DMS79 (cell line): ENCODE results near the gene IDH3G.
A peak's percentile ranks its signal among the peaks of the same experiment; 100 is the strongest.
"Not testable (repeated sequence)": the region's sequence is repeated elsewhere in the genome, so short reads cannot be mapped to it uniquely, and the experiment has no call there.

Experiments
- DNase-seq: peaks from one replicate; lab custom pipeline; 2025; lab: John Stamatoyannopoulos, UW

Gene IDH3G

DNA sequence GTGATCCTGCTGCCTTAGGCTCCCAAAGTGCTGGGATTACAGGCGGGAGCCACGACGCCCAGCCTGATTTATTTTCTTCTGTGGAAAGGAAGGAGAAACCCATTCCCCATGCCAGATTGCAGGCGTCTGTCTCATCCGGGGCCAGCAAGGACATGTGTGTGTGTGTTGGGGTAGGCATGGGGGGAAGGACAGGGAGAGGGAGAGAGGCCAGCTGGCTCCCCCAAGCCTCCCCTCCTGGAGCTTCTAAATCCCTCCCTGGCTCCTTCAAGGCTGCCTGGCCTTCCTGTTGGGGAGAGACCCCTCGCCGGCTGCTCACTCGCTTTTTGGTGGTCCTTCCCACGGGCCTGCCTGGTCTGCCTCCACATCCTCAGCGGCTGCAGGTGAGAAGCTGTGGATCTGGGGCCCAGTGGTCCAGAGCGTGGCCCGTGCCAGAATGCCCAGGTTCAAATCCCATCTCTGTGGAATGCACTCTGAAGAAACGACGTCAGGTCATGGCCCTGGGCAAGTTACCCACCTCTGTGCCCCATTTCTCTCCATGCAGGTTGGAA lies 31.5 kb downstream of the IDH3G start:
- DNase-seq, result no peak

DNA sequence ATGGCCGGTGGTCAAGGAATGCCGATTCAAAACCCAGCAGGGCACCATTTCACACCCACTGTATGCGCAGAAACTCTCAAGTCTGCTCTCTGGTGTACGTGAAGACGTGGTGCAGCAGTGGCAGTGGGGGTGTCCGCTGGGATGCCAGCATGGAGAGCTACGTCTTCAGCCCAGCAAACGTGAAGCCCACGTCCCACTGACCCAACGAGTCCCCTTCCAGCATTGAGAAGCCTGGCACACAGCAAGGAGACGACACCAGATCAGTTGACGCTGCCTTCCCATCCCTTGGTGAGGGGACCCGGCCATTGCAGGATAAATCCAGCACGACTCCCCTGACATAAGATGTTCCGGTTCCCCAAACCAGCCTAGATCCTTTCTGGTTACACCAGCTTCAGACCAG lies 32.3 kb downstream of the IDH3G start:
- no peak for DNase-seq

DNA sequence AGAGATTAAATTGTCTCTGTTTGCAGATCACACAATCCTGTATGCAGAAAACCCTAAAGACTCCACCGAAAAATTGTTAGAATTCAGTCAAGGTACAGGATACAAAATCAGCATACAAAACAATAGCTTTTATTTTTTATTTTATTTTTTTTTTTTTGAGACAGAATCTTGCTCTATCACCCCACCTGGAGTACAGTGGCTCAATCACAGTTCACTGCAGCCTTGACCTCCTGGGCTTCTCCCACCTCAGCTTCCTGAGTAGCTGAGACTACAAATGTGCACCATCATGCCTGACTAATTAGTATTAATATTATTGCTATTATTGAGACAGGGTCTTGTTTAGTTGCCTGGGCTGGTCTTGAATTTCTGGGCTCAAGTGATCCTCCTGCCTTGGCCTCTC lies 39.0 kb downstream of the IDH3G start:
- DNase-seq, result no peak

DNA sequence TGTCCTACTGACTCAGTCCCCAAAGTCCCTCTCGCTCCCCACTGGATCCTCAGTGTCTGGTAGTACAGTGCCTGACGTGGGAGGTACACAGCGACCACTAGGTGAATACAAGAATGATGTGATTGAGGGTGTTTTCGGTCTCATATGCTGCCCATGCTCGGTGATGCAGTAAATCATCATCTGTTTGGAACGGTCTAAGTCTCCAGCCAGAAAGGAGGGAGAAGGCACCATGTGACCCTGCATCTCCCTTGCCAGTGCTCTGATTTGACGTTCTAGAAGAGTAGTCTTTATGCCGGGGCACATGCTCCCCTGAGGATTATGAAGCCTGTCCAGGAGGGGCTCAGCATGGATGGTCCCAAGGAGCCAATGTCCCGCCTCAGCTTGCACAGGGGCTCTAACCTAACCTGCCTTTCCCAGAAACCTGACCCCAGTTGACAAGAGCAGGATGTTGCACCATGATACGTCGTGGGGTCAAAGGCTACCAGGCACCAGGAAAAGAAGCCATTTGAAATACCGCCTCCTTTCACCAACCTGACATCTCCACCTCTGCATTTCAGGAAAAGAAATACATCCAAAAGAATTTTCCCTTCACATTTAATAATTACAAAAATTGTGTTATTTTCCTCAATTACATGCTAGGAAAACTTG lies 43.9 kb downstream of the IDH3G start:
- no peak for DNase-seq

DNA sequence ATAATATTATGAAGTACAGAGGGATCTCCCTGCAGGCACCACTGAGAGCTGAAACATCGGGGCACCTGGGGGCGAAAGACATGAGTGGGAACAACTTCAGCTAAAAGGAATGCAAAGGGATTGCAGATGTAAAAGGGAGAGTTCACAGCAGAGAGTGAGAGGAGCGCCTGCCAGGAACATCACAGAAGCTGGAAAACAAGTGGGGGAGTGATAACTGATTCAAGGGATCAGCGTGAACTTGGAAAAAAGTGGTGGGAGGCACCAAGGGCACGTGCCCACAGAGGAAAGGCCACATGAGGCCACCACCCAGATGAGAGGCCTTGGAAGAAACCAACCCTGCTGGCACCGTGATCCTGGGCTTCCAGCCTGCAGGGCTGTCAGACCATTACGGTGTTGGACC lies 45.2 kb downstream of the IDH3G start:
- not testable (repeated sequence) for DNase-seq

DNA sequence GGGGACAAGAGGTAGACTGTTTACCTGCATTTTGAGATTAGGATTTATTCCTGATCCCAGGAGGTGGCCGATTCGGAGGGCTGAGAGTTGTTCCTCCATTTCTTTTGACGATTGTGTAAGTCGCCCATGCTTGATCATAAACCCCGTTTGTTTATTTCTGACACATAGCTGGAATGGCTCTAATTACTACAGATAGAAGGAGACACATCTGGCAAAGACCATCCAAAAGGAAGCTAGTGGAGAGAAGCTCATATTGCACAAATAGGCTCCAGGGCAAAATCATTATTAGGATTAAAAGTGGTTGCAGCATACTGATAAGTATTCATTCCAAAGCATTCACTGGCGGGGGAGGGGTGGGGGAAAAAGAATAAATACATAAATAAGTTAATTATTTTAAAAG lies 47.2 kb downstream of the IDH3G start:
- DNase-seq, result not testable (repeated sequence)

DNA sequence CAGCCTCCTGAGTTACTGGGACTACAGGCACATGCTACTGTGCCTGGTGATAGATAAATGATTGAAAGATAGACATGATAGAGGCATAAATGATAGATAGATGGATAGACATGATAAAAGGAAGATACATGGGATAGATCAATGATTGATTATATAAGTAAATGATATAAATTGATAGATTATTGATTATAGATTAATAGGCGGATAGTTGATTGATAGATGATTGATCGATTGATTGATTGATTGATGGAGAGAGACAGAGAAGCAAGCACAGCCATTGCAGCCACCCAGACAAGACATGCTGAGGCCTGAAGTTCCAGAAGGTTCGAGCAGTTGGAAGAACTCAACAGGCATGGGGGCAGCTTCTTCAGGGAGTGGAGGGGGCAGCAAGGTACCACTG lies 47.8 kb downstream of the IDH3G start:
- no peak for DNase-seq

DNA sequence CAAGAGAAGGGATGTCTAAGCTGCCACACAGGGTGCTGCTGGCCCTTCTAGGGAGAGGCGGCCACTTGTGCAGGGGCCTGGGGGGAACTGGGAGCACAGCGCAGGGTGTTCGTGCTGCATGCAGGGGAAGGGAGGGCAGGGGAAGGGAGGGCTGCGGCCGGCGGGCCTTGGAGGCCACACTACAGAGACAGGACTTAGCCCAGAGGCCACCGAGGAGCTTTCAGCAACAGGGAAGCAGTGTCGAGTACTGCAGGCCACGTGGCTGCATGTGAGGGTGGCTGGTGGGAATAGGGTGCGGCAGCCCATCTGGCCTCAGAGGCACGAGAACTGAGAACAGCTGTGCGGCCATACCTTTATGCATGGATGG lies 49.1 kb downstream of the IDH3G start:
- DNase-seq, result not testable (repeated sequence)

DNA sequence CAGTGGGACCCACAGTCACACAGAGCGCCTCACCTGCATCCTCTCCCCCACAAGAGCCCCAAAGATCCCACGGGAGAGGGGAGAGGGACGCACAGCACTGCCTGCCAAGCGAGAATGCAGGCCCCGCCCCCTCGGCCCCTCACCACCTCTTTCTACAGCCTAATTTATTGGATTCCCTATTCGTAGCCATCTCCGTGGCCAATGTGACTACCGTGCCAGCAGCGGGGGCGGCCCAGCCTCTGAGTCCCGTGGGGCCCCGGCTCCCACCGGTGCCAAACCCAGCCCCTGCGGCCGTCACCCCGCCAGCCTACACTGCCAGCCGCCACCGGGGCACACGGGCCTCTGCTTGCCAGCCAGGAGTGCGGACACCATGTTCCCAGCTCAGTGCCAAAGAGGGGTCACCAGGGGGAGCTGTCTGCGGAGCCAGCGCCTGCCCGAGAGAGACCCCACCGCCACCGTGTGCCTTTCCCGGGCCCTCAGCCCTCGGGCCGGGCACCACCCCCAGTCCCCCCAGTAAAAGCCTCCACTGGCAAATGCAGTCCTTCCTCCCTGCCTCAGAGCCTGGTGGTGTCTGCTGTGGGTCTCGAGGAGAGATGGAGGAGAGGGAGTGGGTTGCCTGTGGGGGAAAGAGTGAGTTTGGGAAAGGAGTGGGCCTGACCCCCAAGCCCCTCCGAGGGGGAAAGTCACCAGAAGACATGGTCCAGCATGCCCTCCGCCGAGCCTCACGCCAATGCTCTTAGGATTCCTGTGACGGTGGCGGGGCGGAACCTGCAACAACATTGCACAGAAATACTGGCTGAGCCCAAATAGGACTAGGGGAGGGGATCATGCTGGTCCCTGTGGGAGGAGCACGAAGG lies 49.7 kb downstream of the IDH3G start:
- no peak for DNase-seq

DNA sequence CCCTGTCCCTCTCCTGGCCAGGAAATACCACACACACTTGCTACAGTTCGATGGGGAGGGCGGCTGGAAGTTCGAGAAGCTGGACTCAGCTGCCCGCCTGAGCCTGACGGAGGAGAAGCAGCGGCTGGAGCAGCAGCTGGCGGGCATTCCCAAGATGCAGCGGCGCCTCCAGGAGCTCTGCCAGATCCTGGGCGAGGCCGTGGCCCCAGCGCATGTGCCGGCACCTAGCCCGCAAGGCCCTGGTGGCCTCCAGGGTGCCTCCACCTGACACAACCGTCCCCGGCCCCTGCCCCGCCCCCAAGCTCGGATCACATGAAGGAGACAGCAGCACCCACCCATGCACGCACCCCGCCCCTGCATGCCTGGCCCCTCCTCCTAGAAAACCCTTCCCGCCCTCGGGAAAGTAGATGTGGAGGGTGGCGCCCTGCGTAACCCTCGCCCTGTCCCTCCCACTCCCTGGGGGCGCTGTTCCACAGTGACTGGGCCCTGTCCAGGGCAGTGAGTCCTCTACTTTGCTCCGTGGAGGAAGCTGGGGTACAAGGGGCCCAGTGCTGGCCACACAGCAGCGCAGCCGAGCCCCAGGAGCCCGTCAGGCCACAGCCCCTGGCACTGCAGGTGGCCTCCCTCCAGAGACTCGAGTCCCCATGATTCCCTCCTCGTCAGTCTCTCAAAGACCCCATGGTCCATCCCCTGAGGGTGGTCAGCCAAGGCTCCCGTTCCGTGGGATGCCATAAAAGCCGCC lies 50.5 kb downstream of the IDH3G start:
- DNase-seq, result not testable (repeated sequence)

DNA sequence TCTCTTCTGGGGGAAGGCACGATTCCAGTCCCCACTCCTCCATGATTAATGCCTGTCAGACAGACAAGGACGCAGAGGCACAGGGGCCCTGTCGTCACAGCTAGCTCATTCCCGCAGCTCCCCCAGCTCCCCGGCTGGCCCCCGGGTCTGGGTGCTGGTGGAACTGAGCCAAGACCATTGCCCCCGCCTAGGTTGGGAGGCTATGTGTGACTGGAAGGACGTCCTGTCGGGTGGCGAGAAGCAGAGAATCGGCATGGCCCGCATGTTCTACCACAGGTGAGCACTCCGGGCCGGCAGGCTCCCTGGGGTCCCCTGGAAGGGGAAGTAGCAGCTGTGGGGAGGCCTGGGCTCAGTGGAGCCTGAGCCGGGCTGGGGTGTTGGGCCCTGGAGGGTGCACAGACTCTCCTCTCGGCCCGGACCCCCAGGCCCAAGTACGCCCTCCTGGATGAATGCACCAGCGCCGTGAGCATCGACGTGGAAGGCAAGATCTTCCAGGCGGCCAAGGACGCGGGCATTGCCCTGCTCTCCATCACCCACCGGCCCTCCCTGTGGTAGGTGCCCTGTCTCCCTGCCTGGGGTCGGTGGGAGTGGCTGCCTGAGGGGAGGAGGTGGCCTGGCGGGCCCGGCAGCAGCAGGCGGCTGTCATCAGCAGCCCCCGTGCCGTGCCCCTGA lies 51.2 kb downstream of the IDH3G start:
- not testable (repeated sequence) for DNase-seq

DNA sequence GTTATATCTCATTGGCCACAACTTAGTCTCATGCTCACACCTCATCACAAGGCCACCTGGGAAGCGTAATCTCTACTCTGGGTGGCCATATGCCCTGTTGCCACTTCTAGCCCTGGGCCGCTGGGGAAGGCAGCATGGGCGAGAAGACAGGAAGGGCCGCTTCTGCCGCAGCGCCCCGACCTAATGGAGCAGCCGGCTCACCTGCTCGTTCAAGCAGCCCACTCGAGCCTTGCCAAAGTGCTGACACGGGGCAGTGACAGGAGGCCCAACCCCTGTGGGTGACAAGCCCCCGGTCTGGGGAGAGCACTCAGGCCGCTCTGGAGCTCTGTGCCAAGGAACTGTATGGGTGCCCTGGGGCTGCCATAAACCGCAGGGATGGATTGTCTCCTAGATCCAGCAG lies 52.1 kb downstream of the IDH3G start:
- not testable (repeated sequence) for DNase-seq

DNA sequence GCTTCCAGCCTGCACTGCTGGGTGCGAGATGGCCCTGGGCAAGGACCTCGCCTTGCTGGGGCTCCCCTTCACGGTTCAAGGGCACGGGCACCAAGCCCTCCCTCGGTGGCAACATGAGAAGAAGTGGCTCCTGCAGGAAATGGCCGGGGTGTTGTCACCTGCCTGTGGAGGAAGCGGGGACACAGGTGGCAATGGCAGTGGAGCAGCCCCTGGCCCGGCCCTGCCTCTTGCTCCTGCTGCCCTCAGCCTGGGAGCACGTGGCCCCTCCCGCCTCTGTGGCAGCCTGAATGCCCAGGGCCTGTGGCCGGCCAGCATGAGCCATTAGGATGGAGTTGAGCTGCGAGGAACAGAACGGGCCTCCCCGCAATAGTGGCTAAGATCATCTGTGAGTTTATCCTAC lies 52.7 kb downstream of the IDH3G start:
- no peak for DNase-seq

DNA sequence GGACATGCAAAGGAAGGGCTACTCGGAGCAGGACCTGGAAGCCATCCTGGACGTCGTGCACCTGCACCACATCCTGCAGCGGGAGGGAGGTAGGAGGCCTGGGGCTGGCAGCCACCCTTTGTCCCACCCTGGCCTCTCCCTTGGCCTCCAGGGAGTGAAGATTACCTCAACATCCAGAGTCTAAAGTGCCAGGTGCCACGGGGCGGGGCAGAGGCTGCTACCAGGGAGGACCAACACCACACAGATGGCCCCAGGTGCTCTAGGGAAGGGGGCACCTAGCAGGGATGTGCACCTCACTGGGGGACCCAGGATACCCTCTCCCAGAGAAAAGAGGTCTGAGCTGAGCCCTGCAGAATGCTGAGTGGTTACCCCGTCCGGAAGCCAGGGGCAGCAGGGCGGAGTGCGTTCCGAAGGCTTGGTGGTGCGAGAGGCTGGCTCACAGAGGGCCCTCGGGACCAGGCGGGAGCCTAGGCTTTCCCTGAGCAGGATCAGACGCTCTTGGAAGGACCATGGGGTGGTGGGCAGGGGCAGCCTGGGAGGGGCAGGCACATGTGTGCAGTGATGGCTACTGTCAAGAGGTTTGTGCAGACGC lies 53.4 kb downstream of the IDH3G start:
- no peak for DNase-seq

DNA sequence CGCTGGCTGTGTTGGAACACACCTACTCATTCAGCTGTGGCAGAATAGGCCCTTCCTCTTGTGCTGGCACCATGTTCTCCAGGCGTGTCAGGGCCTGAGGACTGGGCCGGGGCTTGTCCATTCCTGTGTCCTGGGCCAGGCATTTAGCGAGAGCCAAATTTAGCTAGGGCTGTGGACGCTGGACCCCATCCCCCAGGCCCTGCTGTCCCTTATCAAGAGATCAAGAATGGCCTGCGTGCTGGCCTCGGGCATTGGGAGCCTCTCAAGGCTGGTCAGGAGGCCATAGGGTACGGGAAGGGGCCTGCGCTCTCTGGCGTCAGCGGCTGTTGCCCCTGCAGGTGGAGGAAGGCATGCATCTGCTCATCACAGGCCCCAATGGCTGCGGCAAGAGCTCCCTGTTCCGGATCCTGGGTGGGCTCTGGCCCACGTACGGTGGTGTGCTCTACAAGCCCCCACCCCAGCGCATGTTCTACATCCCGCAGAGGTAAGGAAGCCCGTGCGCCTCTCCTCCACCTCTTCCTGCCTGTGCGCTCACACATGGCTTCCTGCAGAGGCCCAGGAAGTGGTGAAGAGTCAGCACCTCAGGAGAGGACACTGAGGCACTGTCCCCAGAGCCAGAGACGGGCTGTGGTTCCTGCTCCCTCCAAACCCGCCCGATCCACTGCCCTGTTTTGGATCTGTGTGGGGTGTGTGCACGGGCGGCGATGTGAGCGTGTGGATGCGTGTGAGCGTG lies 54.3 kb downstream of the IDH3G start:
- no peak for DNase-seq

DNA sequence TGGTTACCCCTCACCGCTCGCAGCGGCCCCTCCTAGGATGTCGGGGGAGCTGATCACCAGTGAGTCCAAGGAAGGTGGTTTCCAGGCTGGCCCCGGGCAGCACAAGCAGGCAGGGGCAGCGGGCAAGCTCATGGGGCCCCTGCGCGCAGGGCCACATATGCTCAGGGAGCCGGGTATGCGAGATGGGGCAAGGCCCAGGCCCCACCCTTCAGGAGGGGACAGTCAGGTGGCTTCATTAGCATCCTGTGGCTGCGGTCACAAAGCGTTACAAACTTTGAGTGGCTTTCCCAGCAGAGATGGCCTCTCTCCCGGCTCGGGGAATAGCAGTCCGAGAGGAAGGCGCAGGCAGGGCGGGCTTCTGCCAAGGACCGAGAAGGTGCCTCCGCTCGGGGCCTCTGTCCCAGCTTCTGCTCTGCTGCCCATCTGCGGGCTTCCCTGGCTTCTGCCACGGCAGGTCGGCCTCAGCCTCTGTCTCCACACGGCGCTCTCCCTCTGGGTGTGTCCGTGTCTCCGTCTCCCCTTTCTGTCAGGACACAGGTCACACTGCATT lies 56.0 kb downstream of the IDH3G start:
- no peak for DNase-seq

DNA sequence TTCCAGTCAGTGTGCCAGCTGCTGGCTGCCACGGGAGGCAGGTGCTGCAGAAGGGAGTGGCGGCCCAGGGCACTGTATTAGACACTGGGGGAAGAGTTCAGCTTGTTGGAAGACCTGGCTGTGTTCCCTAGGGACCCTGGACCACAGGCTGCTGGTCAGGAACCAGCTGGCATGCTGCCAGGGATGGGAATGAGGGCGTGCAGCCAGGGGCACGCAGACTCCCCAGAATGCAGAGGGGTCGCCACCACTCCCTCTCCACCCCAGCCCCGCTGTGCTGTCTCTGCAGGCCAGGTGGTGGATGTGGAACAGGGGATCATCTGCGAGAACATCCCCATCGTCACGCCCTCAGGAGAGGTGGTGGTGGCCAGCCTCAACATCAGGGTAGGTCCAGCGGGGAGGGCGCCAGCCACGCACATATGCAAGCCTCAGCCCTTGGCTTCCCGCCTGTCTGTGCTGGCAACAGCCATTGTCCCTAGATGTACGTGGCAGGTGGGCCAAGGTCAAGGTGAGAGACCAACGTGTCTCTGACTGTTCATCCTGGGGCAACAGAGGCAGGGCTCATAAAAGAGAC lies 57.2 kb downstream of the IDH3G start:
- DNase-seq, result peak; percentile 13

DNA sequence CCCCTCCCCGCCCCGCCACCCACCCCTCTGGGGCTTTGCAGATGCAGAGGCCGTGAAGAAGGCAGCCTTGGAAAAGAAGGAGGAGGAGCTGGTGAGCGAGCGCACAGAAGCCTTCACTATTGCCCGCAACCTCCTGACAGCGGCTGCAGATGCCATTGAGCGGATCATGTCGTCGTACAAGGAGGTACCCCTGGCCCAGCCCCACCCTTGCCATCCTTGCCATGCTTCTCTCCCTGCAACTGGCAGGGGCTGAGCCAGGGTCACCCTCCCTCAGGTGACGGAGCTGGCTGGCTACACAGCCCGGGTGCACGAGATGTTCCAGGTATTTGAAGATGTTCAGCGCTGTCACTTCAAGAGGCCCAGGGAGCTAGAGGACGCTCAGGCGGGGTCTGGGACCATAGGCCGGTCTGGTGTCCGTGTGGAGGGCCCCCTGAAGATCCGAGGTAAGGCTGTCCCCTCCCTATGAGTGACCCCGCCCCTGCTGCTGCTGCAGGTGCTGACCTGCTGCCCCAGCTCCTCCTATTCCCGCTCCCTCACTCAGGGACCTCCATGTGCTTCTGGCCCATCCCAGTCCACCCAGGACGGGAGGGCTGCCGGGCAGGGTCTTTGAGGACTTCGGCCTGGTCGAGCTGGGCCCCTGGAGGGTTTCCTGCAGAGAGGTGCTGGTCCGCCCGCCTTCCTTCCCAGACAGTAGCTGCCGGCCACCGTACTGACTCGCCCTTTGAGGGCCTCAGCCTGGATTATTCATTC lies 57.9 kb downstream of the IDH3G start:
- no peak for DNase-seq
